ENCODE measurements around the gene SDHA. TPM values are rescaled to one million over a fixed set of nuclear protein-coding genes. Genes with fewer than 3 reads are reported as not detected.
"Not testable (repeated sequence)": the region's sequence is repeated elsewhere in the genome, so short reads cannot be mapped to it uniquely, and the experiment has no call there.

The SDHA gene
- total RNA-seq, 1 donor from 2014 or later, result 184 TPM

- no peak for DNase-seq (ENCODE audit: low read depth)
Measured at GRCh38 chr5:252546-252945, 34.4 kb downstream of the SDHA start.

GRCh38 chr5:254322-254721 lies 36.2 kb downstream of the SDHA start:
- DNase-seq (ENCODE audit: low read depth), result not testable (repeated sequence)

GRCh38 chr5:255116-255515 lies 37.0 kb downstream of the SDHA start:
- not testable (repeated sequence) for DNase-seq (ENCODE audit: low read depth)

- not testable (repeated sequence) for DNase-seq (ENCODE audit: low read depth)
Measured at GRCh38 chr5:256347-256746, 38.2 kb downstream of the SDHA start.

GRCh38 chr5:257148-257547 lies 39.0 kb downstream of the SDHA start:
- DNase-seq (ENCODE audit: low read depth), result no peak

DNA sequence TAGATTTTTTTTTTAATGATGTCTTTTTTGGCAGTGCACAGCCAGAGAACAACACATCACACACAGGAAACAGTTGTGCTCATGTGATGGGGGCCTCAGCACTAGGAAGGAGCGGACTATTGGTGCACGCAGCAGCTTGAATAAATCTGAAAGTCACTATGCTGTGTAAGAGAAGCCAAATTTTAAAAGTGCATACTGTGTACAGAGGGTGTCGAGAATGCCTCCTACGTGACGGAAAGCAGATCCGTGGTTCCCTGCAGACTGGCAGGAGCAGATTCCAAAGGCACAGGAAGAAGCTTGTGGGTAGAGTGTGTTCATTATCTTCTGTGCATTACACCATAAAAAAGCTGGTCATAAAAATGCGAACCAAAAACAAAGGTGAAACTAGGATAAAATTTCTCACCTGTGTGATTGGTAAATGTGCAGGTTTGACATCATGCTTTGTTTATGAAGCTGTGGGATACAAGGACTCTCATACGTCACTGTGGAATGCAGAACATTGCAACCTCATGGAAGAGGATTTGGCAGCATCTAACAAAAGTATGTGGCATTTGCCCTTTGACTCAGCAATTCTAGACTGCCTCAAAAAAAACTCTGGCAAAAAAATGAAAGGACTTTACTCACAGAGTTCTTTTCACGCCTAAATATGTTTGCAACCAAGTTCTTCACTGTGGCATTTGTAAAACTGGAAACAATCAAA lies 45.3 kb downstream of the SDHA start:
- peak; percentile 90 for DNase-seq (ENCODE audit: low read depth)

DNA sequence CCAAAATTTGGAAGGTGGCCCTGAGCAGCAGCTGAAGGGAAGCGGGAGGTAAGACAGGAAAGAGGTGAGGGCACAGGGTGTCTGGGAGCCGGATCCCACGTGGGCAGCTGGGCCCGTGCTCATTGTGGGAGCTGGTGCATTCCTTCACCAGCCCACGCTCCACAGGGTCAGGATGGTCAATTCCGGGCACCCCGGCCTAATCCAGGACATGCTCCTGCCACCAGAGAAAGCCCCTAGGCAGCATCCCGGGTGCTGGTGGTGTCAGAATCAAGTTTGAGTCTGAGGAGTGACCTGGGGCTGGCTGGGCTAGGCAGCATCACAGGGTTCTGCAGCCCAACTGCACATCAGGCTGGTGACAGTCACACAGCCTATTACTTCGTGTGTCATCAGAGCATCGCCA lies 46.2 kb downstream of the SDHA start:
- DNase-seq (ENCODE audit: low read depth), result peak; percentile 72

DNA sequence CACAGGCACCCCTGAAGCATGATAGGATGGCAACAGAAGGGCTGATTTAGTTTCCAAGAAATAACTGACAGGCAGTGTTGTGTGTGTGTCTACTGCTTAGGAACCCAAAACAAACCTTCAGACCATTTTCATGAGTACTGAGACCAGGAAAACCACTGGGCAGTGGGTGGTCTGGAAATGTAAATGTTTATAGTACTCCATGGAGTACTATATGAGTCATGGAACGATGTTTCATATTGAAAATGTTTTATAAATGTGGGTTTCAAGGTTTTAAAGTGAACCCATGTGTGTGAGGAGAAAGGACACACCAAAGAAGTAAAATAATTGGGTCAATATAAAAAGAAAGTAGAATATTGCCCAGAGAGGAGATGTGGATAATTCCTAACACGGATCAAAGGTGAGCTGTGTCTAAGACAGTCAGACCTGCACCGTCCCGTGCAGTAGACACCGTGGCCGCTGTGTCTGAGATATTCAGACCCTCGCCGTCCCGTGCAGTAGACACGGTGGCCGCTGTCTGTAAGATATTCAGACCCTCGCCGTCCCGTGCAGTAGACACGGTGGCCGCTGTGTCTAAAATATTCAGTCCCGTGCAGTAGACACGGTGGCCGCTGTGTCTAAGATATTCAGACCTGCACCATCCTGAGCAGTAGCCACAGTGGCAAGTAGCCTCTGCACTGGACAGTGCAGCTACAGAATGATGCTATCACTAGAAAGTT lies 48.3 kb downstream of the SDHA start:
- DNase-seq (ENCODE audit: low read depth), result not testable (repeated sequence)

GRCh38 chr5:267716-268115 lies 49.6 kb downstream of the SDHA start:
- DNase-seq (ENCODE audit: low read depth), result no peak

DNA sequence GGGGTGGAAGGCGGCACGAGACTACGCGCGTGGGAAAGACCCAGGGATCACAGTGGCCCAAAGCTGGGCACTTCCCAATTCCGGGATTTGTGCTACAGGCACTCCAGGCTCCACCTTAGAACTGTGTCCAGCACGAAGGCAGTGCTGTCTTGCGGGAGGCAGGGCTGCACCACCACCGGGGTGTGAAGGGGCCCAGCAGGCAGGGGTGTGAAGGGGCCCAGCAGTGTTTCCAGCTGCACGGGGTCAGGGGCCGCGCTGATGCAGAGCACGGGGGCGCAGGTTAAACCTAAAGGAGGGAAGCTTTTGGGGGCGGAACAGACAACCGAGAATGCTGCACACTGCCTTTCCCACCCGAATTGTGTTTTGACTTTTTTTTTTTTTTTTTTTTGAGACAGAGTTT lies 52.2 kb downstream of the SDHA start:
- no peak for DNase-seq (ENCODE audit: low read depth)

DNA sequence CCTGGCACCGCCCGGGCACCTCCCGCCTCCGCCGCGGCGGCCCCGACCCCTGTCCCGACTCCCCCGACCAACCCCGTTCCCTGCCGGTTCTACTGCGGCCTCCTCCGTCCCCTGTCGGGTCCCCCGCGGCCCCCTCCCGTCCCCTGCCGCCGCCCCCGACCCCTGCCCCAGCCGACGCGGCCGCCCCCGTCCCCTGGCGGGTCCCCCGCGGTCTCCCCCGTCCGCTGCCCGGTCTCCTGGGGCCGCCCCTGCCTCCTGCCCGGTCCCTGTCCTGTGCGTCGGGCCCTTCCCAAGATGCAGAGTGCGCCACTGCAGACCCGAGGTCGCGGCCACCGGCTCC lies 53.7 kb downstream of the SDHA start:
- not testable (repeated sequence) for DNase-seq (ENCODE audit: low read depth)

GRCh38 chr5:273091-273490 lies 55.0 kb downstream of the SDHA start:
- DNase-seq (ENCODE audit: low read depth), result not testable (repeated sequence)

- DNase-seq (ENCODE audit: low read depth), result not testable (repeated sequence)
Measured at GRCh38 chr5:273491-273890, 55.4 kb downstream of the SDHA start.

- not testable (repeated sequence) for DNase-seq (ENCODE audit: low read depth)
Measured at GRCh38 chr5:274346-274745, 56.2 kb downstream of the SDHA start.

- DNase-seq (ENCODE audit: low read depth), result no peak
Measured at GRCh38 chr5:278646-279045, 60.5 kb downstream of the SDHA start.

GRCh38 chr5:279051-279665 lies 61.0 kb downstream of the SDHA start:
- peak; percentile 66 for DNase-seq (ENCODE audit: low read depth)

DNA sequence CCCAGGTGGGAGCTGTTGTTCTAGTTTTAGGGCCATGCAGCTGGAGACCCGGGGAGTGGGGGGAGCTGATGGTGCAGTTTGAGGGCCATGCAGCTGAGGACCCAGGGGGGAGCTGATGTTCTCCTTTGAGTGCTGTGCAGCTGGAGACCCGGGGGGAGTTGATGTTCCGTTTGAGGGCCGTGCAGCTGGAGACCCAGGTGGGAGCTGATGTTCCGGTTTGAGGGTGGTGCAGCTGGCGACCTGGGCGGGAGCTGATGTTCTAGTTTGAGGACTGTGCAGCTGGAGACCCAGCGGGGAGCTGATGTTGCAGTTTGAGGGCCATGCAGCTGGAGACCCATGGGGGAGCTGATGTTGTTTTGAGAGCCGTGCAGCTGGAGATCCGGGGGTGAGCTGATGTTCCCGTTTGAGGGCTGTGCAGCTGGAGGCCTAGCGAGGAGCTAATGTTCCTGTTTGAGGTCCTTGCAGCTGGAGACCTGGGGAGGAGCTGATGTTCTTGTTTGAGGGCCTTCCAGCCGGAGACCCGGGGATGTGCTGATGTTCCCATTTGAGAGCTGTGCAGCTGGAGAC lies 68.0 kb downstream of the SDHA start:
- DNase-seq (ENCODE audit: low read depth), result no peak

GRCh38 chr5:290200-290599 lies 72.1 kb downstream of the SDHA start:
- not testable (repeated sequence) for DNase-seq (ENCODE audit: low read depth)

- DNase-seq (ENCODE audit: low read depth), result not testable (repeated sequence)
Measured at GRCh38 chr5:291345-291744, 73.2 kb downstream of the SDHA start.

DNA sequence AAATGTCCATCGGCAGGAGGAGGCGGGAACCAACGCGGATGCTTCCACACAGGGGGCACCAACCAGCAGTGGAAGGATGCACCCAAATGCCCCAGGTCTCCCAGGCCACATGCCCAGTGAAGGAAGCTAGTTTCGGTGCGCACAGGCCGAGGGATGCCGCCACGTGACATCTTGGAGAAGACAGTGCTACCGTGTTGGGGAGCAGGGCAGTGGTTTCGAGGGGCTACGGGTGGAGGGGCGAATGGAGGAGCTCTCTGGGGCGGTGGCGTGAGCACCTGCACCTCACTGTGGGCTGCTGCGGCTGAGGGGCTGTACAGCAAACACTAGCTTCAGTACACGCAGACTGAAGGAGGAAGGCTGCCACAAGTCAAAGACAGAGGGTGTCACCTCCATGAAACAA lies 76.7 kb downstream of the SDHA start:
- DNase-seq (ENCODE audit: low read depth), result not testable (repeated sequence)

GRCh38 chr5:296207-296606 lies 78.1 kb downstream of the SDHA start:
- DNase-seq (ENCODE audit: low read depth), result not testable (repeated sequence)

GRCh38 chr5:296954-297353 lies 78.8 kb downstream of the SDHA start:
- DNase-seq (ENCODE audit: low read depth), result peak; percentile 79

All from myocyte (in vitro differentiated cells).